Middle frontal gyrus (tissue), 1 donor: ENCODE data around the gene AKR1C1.
"Not testable (repeated sequence)": the region's sequence is repeated elsewhere in the genome, so short reads cannot be mapped to it uniquely, and the experiment has no call there.

Experiments used
- DNase-seq: peaks from one replicate; pipeline ENCODE4 v3.0.0-alpha.2; 2015; ENCODE audit warnings: low spot score; ENCODE audit errors: extremely low spot score

The AKR1C1 gene

DNA sequence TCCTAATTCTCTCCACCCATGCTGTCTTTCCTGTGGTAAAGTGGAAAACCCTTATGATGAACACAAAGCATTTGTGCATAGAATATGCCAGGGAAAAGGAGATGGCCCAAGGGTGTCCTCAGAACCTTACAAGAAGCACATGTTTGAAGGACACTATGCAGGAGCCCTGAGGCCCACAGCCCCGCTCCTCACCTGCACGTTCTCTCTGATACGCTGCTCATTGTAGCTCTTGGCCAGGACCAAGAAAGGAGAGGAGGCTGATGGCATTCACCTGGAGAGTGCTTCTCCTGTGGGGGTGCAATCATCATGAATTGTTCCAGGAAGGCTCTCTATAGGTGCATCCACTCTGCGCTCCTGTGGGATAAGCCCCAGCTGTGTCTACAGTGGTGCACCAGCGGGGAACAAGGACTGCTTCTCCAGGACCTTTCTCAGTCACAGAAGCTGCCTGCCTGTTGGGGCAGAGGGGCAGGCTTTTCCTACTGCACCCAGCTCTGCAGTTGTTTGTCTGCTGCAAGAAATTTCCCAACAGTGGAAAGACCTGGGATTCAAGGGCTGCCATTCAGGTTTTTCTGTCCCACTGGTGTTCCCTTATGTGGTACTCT lies 20.5 kb downstream of the AKR1C1 start:
- no peak for DNase-seq

DNA sequence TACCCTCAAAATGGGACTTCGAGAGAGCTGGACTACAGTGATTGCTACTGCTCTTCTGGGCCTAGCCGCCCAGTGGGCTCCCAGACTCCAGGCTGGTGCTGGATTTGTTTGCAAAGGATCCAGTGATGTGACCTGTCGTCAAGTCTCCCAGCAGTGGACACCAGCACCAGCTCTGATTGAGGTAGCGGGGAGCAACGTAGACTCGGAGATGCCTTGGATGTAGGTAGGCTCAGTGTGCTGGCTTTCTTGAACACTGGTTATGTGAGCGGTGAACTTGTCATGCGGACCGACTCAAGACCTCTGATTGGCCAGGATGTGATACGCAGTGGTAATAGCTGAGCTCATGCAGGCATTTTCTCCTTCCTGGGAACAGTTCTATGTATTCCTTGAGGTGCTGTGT lies 21.0 kb downstream of the AKR1C1 start:
- no peak for DNase-seq

DNA sequence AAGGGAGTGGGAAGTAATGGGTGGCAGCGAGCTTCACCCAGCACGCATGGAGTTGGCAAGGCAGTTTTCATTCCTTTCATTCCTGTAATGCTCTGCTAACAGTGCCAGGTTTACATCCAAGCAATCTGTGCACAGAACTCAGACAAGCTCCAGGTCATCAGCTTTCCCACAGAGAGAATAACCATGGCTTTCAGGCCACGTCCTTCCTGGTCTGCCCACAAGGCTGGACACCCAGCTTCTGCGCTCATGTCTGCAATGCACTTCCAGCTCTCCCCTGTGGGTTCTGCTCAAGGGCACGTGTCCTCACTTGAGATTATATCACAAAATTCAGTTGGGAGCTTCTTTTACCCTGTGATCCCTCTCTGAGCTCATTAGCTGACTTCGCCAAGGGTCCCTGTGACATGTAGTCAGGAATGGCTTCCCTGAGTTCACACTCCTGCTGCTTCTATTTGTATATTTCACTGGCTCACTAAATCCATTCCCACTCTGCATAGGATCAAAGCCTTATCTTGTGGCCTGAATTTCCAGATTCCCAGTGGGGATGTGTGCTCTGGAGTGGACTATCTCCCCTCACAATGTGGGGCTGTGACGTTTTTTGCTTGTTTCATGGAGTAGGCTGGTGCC lies 21.9 kb downstream of the AKR1C1 start:
- DNase-seq: no peak

DNA sequence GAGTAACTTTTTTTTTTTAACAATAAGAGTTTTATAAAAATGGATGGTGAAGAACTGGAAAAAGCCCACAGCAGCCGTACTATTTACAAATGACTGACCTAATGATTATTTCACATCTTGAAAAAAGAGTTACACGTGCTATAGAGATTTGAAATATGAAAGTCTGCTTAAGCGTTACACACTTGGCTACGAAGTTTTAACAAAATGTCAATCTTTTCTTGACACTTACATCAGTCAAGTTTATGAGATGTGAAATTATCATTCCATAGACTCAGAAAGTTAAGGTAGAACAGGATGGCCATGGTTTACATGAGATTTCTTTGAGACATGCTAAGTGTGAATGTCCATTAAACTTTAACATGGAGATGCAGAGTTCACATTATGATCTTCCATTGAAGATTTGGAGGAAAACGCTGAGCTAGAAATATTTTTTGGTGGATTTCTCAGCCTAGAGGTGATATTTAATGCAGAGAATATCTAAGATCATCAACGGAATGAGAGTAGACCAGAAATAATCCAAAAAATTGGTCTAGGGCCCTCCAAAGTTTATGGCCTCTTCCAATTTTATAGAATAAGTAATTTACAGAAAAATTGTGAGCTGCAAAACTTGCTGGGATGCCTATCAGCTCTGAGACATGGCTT lies 24.9 kb downstream of the AKR1C1 start:
- DNase-seq: not testable (repeated sequence)

DNA sequence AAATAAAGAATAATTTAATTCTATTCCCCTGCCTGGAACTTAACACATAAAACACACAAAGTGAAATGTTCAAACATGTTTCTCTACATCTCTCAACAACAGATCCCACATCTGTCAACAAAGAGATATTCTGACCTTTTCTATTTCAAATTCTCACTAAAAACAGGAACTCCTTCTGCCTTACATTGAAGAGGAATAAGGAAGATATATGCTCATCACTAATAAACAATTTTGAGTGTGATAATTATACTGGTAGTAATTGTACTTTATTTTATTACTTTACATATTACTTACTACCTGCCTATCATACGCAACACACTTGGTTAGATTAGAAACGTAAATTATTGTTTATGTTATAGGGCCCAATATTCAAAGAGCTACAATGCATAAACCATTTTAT lies 27.0 kb downstream of the AKR1C1 start:
- DNase-seq: no peak

DNA sequence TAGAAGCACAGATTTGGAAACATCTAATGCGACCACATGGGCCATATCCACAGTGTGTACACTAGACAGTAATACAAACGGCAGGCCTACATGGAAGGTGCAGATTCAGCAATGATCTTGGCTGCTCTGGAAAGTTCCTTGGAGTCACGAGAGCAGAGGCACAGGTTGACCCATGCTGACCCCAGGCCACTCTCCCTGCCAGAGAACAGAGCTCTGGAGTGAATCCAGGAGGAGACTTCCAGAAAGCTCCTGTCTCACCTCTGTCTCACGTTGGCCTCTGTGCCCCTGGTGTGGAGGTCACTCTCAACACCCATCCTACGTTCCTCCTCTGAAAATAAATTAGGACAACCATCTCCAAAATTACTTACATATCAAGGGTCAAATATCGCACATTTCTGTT lies 28.2 kb downstream of the AKR1C1 start:
- DNase-seq: not testable (repeated sequence)

DNA sequence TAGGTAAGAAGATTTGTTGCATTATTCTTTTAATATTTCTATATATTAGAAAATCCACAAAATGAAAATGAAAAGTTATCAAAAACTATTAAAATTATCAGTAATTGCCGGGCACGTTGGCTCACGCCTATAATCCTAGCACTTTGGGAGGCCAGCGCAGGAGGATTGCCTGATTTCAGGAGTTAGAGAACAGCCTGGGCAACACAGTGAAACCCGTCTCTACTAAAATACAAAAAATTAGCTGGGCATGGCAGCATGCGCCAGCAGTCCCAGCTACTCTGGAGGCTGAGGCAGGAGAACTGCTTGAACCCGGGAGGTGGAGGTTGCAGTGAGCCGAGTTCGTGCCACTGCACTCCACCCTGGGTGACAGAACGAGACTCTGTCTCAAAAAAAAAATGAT lies 29.3 kb downstream of the AKR1C1 start:
- not testable (repeated sequence) for DNase-seq

DNA sequence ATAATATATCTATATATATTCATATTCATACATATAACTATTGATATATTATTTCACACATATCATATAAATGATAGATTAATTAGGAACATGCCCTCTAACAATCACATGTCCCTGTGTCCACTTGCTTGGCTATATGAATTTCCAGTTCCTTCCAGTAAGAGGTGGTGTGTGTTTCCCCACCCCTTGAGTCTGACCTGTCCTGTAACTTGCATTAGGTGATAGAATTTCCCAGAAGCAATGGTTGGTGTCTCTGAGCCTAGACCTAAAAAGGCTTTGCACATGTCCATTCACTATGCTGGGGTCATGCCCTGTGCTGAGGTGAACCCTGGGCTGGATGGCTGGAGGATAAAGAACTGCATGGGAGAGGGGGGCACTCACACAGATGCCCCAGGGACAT lies 31.0 kb downstream of the AKR1C1 start:
- not testable (repeated sequence) for DNase-seq

DNA sequence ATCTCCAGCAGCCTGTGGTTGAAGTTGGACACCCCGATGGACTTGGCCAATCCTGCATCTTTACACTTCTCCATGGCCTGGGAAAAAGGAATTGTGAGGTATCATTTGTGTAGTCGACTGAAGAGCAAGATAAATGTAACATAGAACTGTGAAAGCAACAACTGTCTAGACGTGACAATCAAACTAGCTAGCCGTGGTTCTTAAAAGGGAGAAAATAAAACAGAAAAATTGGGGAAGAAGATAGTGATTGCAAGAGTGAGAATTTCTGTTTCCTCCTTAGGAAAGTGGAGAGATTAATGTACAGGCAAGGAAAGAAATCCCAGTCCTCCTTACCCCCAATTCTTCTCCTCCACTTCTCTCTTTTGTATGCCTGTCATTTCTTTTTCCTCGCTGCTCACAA lies 35.5 kb downstream of the AKR1C1 start:
- no peak for DNase-seq

DNA sequence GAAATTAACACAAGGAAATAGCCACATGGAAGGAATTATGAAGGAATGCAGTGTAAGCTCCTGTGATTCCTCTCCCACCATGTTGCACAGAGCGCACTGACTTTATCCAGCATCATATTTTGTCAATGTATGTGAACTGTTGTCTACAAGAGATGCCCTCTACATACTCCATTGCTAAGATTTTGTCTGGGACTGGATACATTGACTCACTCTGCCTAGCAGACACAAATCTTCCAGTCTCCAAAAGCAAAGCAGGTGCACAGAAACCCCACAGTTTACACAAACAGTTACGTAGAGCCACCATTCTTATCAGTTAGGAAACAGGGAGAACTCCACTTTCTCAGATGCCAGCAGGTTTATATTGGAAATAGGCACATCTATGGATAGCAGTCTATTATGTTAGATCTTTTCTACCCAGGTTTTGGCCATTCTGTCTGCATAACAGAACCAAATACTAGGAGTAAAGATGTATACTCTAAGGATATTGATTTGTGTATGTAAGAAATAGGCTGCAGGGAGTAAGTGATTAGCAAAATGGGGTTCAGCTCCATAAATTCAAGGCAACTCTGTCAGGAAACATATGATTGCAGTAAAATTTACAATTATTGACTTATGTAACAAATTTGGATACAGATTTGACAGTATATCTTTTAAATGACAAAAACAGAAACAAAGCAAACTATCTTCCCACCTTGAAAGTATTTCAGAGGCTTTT lies 39.0 kb downstream of the AKR1C1 start:
- no peak for DNase-seq

DNA sequence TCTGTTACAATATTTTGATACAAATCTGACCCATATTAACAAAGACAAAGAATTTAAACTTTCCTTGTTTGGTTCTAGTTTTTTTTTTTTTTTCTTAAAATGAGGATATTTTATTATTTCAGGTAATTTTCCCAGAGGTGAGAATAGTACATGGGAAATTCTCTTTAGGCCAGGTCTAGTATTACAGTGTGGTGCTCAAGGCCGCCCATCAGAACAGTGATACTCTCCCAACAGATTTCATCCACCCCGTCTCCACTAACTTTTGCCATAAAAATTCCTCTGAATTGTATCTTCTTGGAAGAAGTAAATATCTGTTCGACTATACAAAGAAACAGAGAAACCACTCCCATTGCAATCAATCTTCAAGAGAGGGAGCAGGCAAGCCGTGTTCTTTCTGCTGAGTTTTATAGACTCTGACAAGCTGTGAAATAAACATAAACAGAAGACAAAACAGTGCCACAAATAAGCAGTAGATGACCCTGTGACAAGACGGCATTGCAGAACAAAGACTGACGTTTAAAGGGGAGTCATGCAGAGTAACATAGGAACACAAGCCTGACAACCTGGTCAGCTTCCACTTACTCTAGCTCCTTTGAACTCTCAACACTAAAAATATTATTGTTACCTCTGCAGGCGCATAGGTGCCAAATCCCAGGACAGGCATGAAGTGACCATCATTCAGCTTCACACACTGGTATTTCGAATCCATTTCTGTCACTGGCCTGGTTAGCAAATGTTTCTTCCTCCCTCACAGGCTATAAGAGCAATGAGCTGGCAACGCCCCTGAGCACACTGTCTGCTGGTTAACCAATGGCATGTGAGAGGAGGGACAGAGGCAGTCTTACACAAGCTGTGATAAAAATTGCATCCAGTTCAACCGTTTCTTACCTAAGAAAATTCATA lies 40.2 kb downstream of the AKR1C1 start, which contains the start of gene AKR1C2:
TSS of gene AKR1C2 (minus strand) at position 731 of the 903 bp plus-strand sequence. CDS start at position 709, 22 bp downstream.
- DNase-seq: not testable (repeated sequence)

DNA sequence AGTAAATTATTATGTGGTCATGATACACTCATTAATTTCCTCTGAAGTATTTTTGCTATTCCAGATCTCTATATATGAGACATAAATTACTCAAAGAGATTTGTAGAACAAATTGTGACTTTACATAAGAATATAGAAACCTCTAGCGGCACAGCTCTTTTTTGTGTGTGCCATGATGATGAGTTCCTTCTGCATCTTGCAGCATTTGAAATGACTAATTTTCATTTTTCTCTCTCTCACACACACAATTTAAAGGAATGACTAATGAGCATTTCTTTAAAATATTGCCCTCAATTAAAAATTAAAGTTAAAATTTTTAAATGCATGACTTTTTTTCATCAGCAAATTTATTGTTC lies 40.8 kb downstream of the AKR1C1 start:
- DNase-seq: not testable (repeated sequence)

DNA sequence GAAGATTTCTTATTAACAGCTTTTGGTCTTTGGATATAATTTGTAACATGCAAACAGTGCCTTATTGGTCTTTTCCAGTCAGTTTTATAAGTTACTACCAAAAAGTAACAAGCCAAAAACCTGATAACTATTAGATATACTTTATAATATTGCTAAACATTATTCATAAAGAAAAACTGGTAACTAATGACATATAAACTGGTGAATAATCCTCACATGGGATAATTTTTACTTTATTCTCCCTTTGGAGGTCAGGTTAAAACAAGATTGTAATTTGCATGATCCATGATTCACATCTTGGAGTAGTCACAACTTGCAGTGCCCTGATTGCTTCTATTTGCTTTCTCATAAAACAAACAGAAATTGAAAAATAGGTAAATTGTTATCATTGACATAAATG lies 41.3 kb downstream of the AKR1C1 start:
- not testable (repeated sequence) for DNase-seq

DNA sequence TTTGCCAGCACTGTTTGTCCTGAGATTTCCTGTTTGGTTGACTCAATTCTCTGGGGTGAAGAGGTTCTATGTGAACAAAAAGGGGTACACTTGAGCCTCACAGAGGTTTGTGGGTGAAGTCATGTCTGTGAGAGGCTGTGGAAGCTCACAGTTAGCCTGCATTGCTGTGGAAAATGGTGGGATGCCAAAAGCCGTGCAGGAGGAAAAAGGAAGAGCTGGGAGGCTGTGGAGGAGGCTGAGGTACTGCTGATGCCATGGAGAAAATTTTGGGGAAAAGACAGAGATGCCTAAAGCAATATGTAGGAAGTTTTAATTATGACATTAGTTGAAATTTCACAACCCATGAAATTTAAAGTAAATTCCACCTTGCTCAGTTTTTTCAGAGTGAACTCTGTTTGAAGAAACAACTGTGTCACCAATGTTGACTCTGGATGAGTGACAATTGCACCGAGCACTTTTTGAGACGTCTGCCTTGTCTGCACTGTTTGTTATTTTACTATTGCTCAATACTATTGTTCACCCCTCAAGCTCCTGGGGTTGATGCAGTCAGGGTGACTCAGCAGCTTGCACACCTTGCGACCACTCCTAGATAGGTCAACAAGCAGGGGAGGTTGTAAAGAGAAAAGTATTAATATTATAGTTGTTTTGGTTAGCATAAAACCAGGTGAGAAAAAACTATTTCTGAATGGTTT lies 45.8 kb downstream of the AKR1C1 start:
- not testable (repeated sequence) for DNase-seq

DNA sequence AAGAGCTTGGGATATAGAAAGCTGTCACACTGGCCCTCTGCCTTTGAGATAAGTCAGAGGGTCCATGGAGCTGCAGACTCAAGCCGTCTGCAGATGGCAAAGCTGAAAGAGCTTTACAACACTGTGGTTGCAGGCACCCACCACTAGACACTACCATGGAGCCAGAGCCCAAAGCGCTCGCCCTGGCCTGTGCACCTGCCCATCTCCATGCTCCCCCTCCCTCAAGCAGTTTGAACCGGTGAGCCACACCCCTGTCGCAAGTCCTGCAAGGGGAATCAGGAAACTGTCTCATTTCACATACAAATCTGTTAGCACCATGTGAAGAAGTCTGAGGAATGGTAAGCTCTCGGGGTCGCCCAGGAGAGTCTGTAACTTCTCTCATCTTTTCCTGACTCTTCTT lies 46.8 kb downstream of the AKR1C1 start:
- not testable (repeated sequence) for DNase-seq

DNA sequence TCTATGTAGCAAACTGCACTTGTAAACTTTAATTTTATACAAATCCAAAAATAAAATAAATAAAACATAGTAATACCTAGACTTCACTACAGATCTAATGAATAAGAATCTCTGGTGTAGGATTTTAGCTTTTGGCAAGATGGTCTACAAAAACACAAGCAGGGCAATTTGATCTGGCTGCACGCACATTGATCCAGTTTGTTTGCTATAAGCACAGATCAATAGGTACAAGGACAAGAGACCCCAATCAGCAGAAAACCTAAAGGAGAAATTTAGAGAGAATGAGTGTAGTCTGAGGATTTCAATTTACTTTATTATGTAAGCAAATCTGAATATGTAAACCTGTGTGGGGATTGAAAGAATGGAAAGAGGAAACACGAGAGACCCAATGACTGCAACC lies 48.2 kb downstream of the AKR1C1 start:
- not testable (repeated sequence) for DNase-seq

DNA sequence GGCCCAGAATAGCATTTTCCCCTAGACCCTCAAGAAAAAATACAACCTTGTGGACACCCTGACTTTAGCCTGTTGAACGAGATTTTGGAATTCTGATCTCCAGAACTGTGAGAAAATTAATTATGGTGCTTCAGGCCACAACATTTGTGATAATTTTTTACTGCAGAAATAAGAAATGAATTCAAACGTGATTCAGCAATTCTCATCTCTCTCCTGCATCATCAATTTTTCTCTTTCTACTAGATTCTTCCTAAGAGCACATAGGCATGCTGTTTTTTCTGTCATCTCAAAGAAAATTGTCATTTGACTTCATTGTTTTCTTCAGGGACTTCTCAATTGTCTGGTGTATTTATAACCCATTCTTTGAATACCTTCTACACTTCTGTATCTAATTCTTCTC lies 49.4 kb downstream of the AKR1C1 start:
- DNase-seq: no peak

DNA sequence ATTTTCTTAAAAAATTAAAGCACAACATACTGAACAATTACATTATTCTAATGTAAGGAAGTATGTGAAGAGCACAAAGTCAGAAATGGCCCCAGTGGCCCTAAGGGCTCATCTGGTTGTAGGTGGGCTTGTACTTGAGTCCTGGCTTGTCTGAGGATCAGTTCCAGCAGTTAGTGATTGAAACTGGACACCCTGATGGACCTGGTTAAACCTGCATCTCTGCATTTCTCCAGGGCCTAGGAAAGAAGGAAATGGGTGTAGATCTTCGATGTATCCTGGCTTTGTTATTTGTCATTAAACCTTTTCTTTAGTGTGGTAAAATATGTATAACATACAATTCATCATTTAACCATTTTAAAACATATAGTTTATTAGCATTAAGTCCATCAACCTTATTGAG lies 50.2 kb downstream of the AKR1C1 start:
- DNase-seq: no peak

DNA sequence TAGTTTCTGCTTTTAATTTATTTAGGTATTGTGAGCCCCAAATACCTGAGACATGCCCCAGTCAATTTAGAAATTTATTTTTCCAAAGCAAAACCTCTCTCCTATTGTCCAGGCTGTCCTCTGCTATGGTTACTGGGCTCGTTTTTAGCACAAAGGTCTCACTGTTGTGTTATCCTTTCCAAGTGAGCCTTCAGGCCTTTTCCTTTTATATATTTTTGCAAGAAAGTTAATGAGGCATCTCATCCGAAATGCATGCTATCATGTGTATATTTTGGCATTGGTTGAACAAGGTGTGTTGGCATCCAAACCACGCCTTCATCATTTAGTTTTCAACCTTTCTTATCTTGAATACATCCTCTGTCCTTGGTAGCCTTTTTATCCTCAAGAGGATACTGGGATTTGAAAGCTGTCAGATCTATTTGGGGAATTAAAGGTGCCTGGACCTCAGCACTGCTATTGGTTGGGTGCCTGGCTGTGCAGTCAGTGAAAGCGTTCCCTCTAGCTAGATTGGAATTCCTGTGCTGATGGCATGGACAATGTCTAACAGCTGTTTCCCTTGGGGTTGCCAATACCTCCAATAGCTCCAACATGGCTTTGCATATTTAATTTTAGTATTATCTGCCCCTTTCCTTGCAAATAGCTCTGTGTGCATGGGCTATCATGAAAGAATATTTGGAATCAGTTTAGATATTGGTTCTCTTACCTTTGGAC lies 51.1 kb downstream of the AKR1C1 start:
- DNase-seq: not testable (repeated sequence)

DNA sequence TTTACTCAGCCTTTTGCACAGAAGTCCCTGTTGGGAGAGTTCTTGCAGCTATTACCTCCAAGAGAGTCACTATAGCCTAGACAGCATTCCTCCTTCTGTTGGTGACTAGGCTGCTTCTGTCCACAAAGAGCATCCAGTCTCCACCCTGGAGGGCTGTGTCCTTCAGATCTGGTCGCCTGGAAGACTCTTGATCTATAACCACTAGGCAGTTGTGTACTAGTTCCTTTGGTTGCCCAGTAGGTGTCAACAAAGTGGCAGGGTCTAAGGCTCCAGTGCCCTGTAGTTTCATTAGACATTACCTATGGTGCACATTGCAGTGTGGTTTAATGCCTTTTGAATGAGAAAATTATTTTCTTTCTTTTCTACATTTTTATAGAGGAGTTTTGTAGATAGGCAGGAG lies 51.7 kb downstream of the AKR1C1 start:
- DNase-seq: no peak
